GM21526 (cell line): ENCODE data around the gene PDCD4.

Experiments used
- ATAC-seq: cut with Tn5 transposase; IDR thresholded peaks from one replicate; pipeline ENCODE4 v1.9.1; 2021; ENCODE audit warnings: moderate library complexity; ENCODE audit not compliant: unreplicated experiment, low FRiP score

The PDCD4 gene

DNA sequence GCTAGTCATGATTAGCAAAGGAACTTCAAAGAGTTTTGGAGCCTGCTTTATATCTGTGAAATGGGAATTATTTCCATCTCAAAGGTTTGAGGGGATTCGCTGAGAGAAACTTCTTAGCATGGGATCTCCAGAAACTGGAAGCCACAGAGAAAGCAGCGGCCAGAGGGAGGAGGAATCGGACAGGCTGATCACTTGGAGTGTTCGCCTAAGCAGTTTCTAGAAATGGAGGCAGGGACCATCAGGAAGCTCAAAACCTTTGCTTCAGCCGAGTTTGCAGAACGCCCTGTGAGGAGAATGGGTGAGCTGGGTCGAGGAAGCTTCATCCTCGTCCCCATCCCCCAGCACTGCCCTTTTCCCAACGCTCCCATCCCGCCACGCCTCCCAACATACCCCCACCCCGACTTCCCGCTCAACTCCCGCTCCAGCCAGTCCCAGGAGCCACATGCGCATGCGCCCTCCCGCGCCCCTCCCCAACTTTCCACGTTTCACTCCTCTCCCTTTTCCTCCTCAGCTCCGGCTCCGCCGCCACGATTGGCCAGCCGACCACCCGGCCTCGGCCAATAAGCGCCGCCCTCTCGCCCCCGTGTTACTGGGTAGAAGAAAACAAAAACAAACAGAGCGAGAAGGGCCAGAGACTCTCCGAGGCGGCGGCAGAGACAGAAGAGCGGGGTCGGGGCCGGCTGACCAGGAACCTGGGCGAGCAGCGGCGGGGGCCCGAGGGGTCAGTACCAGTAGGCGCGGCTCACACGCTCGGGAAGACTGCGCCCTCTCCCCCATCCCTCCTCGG, at the start of gene PDCD4:
Gene PDCD4 (plus strand): TSS at position 631 of the 787 bp plus-strand sequence. CDS start 4,100 bp downstream, outside the sequence.
- peak; percentile 71 for ATAC-seq

DNA sequence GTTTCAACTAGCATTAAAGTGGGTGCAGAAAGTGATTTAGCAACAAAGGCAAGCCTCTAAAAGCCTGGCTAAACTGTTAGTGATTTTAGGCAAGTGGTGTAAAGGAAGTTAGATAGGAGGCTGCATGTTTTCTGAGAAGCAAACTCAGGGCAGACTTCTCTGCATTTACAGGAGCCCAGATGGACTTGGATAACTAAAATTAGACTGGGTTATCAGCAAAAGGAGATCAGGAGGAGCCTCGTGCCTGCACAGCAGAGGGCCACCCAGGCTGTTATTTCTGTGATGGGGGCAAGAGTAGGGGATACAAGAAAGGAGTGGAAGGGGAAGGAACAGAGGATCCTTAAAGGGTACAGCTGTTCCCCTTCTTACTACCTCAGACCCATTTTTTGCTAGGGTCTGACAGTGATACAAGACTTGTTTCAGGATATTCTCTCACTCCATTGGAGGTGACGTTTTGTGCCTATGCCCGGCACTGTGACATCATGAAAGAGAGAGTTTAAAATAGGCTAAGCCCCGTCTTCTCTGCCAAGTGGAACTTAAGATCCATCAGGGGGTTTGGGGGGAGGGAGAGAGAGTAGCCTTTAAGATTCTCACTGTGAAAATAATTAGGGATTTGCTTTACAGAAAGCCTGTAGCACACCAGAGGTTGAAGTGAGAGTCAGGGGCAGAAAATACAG, 49.6 kb upstream of the PDCD4 start:
- no peak for ATAC-seq

GRCh38 chr10:110822712-110823311, 48.9 kb upstream of the PDCD4 start:
- ATAC-seq: no peak

DNA sequence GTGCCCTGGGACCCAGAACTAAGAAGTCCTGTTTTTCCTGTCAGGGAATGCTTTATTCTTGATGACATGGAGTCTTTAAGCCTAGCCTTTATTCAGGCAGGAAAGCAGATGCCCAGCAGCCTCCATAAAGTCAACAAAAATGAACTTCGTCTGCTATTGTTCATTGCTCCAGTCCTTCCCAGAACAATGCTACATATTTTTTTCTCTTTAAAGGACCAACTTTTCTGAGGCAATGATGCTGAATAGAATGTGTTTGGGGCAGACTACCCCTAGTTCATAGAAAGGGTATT, 47.6 kb upstream of the PDCD4 start:
- ATAC-seq: no peak

- no peak for ATAC-seq
Measured at GRCh38 chr10:110824660-110825059, 47.1 kb upstream of the PDCD4 start.

GRCh38 chr10:110825508-110825907, 46.2 kb upstream of the PDCD4 start:
- ATAC-seq: no peak

DNA sequence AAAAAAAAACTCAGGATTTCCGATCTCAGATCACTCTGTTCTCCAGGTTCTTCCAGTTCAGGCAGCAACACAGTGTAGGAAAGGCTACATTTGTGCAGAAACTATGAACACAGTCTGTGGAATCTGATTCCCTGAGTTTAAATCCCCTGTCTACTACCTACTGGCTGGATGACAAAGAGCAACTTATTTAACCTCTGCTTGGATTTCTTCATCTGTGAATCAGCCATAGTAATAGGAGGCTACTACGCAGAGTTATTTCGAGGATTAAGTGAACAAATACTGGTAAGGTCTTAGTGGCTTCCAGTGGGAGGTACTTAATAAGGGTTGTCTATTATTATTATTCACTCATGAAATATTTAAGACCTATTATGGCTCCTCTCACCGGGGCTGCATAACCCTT, 44.3 kb upstream of the PDCD4 start:
- ATAC-seq: no peak

DNA sequence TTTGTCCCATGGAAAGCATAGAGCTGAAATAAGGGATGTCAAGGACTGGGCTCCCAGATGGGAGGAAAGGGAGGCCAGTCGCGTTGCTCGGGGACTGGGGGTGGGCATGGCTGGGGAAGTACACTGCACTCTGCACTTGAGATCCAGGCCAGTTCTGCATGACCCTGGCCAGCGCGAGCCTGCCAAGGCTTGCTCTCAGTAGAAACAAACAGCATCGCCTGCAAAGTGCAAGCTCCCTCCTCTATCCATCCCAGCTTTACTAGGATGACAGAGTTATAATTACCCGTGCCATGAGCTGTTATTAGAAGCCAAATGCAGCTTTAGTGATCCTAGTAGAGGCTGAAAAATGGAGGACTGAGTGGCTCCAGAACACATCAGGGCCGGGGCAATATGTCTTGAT, 43.9 kb upstream of the PDCD4 start:
- ATAC-seq: no peak

- no peak for ATAC-seq
Measured at GRCh38 chr10:110828525-110828924, 43.2 kb upstream of the PDCD4 start.

DNA sequence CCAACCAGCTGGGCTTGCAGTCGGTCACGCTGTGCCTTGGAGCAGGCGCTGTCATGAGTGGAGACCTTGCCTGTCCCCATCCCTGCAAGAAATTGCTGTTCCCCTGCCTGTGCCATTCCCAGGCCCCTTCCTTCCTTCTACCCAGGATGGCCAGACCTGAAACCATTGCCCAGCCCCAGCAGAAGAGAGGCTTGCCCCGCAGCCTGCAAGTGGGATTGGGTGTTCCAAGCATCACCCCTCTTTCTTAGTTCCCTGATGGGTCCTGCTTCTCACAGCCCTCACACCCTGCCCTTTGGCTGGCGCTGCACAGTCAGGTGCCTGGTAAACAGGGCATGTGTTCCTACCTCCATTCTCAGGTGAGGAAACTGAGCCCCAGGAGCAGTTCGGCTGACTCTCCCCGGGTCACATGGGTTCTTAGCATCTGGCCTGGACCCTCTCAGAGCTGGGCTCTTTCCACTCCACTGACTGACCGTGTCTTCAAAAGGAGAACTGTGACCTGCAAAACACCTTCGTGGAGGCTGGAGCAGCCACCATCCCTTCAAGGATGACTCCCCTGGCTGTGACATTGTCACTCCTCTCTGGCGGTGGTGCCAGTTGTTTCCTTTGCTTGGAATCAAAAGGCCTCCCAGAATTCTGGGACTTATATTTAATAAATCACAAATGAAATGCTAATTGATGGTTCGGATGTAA, 41.9 kb upstream of the PDCD4 start:
- ATAC-seq: no peak

DNA sequence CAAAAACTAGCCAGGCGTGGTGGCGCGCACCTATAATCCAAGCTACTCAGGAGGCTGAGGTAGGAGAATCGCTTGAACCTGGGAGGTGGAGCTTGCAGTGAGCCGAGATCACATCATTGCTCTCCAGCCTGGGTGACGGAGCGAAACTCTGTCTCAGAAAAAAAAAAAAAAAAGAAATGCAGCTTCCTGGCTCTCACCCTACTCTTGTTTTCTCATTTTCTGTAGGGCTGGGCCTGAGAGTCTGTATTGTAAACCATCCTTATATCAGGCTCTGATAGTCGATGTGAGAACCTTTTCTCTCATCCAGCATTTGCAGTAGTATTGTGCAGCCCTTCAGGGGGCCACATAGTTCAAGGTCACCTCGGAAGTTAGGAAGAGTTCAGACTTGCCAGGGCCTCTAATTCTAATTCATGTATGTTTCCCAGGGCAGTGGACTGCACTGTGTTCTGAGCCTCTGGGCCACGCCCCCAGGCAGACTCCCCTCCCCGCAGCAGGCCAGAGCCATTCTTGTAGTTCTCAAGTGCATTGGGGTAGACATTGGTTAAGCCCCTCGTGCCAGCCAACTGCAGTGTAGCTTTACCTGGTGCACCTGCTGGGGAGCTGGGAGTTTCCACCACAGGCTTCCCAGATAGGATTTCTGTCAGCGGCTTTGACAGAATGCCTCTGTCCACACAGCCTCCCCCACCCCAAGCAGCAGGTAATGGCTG, 38.3 kb upstream of the PDCD4 start:
- no peak for ATAC-seq

- ATAC-seq: no peak
Measured at GRCh38 chr10:110833941-110834628, 37.6 kb upstream of the PDCD4 start.

DNA sequence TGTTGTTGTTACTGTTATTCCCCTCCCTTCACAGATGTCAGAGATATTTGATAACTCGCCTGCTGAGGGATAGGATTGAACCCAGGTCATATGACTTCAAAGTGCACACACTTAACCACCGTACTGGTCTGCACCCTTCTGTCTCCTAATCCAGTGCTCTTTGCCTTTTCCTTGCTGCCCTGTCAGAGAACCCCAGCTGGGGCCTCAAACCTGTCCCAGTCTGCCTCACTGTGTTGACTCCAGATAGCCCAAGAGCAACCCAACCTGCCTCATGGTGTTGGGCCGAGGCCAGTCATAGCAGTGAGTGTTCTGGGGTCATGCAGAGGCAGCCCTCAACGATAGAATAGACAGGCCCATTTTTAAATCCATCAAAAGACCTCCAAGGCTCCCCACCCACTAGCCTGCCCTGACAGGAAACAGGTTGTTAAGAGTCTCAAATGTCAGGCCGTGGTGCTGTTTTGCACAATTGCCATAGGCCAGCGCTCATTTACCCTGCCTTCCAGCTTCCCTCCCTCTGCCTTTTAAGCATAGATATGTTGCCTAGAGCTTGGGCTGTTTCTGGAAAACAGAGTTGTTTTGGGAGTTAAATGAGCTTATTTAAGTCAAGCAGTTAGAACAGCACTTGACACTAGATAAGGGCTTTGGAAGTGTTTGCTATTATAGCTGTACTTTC, 37.0 kb upstream of the PDCD4 start:
- no peak for ATAC-seq

- no peak for ATAC-seq
Measured at GRCh38 chr10:110835841-110836240, 35.9 kb upstream of the PDCD4 start.

DNA sequence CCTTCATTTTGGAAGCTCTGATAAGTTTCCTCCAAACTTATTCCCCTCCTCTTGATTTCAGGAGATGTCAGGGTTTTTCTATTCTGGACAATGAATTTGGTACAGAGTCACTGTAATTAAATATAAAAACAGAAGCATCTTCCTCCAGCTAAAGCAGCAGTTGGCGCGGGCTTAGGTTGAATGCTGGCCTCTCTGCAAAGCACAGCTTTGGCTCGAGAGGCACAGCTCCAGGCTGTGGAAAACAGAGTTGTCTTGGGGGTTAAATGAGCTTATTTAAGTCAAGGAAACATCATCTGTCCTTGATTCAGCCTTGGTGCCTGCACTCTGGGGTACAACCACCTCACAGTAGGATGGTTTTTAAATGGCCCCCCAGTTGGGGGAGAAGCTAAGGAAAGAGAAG, 35.0 kb upstream of the PDCD4 start:
- ATAC-seq: no peak

DNA sequence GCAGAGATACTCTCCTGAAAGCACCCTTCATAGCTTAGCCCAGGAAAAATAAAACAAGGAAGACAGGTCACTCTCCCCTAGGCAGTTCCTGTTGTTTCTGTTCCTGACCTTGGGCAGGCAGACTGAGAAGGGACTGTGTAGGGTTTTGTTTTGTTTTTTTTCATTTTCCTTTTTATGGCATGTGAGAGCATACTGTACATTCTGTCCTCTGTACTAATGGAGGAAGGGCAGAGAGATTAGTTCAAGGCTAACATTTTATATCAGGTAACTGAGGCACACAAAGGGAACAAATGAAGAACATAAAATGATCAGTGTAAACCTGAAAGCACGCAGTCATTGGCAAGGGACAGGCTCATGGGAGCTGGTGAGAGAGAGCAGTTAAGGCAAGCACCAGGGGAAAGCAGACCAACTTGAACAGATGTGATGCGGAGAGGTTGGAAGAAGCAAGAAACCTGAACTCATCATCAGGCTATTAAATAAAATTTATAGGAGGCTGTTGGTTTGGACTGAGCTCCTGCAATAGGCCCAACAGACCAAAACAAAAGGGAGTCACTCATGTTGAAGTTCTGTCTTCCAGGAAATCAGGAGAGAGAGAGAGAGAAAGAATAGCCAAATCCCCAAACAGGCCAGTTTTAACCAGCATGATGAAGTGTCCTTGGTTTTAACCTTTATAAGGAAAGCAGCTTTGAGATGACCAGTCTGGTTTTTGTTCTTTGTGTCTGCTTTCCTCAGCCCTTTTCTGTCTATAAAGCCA, 34.1 kb upstream of the PDCD4 start:
- no peak for ATAC-seq

DNA sequence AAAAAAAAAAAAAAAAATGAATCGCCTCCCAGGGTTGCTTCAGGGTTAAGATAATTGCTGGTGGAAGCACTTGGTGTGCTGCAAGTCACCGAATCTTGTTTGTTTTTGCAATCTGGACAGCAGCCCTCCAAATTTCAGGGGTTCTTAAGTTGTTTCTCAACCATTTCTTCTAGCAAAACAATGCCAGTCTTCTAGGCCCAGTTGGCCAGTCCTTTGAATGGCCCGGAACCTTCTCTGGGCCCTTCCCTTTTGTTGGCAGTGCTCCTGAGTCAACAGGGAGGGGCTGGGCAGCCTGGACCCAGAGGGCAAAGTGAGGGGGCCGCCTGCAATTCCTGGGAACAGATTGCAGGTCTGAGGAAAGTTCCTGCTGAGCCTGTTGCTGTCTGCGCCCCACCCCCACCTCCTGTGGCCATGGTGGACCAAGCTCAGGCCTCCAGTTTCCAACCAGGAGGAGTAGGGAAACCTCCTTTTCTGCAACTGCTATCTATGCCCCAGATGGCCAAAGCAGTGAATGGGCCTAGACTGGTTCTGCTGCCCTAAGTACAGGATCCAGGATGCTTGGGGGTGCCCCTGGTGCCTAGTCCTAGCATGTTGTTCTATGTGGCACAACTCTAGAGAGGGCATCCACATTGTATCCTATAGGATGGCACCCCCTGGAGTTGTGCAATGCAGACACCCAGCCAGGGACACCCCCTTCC, 31.4 kb upstream of the PDCD4 start:
- ATAC-seq: no peak

DNA sequence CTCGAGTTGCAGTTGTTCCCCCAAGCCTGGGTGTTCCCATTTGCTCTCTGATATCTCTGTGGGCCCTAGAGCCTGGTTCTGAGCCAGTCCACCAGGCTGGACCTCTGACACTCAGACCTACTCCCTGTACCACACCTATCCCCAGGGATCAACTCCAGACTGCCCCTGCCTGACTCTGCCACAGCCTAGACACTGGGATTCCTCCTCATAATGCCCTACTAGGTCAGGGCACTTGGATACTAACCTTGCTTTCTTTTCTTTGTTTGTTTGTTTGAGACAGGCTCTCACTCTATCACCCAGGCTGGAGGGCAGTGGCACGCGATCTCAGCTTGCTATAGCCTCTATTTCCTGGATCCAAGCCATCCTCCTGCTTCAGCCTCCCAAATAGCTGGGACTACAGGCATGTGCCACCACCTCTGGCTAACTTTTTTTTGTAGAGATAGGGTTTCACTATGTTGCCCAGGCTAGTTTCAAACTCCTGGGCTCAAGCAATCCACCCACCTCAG, 30.8 kb upstream of the PDCD4 start:
- ATAC-seq: no peak
